ENCODE results near the gene LRCH1. TPM values are rescaled to one million over a fixed set of nuclear protein-coding genes. Genes with fewer than 3 reads are reported as not detected.

The LRCH1 gene
- total and polyA plus RNA-seq, 2 experiments from 2014 or later, result 3.9 to 9.2 TPM

DNA sequence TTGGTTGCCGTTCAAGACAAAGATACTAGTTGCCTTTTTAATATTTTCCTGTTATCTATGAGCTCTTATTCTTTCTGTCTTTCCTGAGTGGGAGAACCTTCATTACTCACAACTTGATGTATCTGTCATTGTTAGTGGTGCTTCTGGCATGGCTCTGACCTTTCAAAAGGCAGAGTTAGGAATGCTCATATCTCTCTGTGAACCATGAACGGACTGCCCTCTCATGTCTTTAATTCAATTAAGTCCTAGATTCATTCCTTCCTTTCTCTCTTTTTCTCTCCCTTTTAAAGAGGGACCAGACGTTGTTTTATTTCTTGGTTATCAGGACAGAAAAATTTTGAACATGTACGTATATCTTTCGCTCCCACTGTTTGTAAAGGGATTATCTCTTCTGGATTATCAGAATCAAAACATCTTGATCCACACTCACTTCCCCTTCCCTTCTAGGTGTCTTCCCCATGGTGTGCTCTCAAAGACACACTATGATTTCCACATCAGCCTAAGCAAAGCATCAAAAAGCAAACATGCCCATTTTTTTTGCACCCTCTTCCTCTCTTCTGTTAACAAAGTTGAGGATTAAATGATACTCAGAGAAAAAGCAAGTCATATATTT, 90.3 kb downstream of the LRCH1 start:
- TF ChIP-seq CREB1 (CRISPR knock-in tag; IDR thresholded peaks at IDR 0.05; ENCODE audit: low read depth), result no peak
- TF ChIP-seq NANOG (IDR thresholded peaks at IDR 0.05; ENCODE audit: borderline replicate concordance), result no peak
- no peak for TF ChIP-seq POLR2AphosphoS5 (IDR thresholded peaks at IDR 0.05; ENCODE audit: low read depth)
- TF ChIP-seq ZNF114 (CRISPR knock-in tag; IDR thresholded peaks at IDR 0.05), result no peak
- no peak for TF ChIP-seq JUNB (IDR thresholded peaks at IDR 0.05; ENCODE audit: unreplicated experiment)
- TF ChIP-seq, protein P1, sequence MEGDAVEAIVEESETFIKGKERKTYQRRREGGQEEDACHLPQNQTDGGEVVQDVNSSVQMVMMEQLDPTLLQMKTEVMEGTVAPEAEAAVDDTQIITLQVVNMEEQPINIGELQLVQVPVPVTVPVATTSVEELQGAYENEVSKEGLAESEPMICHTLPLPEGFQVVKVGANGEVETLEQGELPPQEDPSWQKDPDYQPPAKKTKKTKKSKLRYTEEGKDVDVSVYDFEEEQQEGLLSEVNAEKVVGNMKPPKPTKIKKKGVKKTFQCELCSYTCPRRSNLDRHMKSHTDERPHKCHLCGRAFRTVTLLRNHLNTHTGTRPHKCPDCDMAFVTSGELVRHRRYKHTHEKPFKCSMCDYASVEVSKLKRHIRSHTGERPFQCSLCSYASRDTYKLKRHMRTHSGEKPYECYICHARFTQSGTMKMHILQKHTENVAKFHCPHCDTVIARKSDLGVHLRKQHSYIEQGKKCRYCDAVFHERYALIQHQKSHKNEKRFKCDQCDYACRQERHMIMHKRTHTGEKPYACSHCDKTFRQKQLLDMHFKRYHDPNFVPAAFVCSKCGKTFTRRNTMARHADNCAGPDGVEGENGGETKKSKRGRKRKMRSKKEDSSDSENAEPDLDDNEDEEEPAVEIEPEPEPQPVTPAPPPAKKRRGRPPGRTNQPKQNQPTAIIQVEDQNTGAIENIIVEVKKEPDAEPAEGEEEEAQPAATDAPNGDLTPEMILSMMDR (conservative IDR thresholded peaks at IDR 0.05; ENCODE audit: low read depth in 2 of 2), result no peak
- TF ChIP-seq STAT1 (IDR thresholded peaks at IDR 0.05; ENCODE audit: unreplicated experiment), result no peak
- no peak for TF ChIP-seq ZNF331 (CRISPR knock-in tag; IDR thresholded peaks at IDR 0.05; ENCODE audit: low read depth)
- no peak for TF ChIP-seq EZH2phosphoT487 (IDR thresholded peaks at IDR 0.05; ENCODE audit: unreplicated experiment)
- TF ChIP-seq, protein P2, sequence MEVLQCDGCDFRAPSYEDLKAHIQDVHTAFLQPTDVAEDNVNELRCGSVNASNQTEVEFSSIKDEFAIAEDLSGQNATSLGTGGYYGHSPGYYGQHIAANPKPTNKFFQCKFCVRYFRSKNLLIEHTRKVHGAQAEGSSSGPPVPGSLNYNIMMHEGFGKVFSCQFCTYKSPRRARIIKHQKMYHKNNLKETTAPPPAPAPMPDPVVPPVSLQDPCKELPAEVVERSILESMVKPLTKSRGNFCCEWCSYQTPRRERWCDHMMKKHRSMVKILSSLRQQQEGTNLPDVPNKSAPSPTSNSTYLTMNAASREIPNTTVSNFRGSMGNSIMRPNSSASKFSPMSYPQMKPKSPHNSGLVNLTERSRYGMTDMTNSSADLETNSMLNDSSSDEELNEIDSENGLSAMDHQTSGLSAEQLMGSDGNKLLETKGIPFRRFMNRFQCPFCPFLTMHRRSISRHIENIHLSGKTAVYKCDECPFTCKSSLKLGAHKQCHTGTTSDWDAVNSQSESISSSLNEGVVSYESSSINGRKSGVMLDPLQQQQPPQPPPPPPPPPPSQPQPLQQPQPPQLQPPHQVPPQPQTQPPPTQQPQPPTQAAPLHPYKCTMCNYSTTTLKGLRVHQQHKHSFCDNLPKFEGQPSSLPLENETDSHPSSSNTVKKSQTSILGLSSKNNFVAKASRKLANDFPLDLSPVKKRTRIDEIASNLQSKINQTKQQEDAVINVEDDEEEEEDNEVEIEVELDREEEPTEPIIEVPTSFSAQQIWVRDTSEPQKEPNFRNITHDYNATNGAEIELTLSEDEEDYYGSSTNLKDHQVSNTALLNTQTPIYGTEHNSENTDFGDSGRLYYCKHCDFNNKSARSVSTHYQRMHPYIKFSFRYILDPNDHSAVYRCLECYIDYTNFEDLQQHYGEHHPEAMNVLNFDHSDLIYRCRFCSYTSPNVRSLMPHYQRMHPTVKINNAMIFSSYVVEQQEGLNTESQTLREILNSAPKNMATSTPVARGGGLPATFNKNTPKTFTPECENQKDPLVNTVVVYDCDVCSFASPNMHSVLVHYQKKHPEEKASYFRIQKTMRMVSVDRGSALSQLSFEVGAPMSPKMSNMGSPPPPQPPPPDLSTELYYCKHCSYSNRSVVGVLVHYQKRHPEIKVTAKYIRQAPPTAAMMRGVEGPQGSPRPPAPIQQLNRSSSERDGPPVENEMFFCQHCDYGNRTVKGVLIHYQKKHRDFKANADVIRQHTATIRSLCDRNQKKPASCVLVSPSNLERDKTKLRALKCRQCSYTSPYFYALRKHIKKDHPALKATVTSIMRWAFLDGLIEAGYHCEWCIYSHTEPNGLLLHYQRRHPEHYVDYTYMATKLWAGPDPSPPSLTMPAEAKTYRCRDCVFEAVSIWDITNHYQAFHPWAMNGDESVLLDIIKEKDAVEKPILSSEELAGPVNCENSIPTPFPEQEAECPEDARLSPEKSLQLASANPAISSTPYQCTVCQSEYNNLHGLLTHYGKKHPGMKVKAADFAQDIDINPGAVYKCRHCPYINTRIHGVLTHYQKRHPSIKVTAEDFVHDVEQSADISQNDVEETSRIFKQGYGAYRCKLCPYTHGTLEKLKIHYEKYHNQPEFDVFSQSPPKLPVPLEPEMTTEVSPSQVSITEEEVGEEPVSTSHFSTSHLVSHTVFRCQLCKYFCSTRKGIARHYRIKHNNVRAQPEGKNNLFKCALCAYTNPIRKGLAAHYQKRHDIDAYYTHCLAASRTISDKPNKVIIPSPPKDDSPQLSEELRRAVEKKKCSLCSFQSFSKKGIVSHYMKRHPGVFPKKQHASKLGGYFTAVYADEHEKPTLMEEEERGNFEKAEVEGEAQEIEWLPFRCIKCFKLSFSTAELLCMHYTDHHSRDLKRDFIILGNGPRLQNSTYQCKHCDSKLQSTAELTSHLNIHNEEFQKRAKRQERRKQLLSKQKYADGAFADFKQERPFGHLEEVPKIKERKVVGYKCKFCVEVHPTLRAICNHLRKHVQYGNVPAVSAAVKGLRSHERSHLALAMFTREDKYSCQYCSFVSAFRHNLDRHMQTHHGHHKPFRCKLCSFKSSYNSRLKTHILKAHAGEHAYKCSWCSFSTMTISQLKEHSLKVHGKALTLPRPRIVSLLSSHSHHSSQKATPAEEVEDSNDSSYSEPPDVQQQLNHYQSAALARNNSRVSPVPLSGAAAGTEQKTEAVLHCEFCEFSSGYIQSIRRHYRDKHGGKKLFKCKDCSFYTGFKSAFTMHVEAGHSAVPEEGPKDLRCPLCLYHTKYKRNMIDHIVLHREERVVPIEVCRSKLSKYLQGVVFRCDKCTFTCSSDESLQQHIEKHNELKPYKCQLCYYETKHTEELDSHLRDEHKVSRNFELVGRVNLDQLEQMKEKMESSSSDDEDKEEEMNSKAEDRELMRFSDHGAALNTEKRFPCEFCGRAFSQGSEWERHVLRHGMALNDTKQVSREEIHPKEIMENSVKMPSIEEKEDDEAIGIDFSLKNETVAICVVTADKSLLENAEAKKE (CRISPR knock-in tag; IDR thresholded peaks at IDR 0.05), result no peak
- no peak for TF ChIP-seq EZH2 (IDR thresholded peaks at IDR 0.05; ENCODE audit: low read depth, unreplicated experiment)
- TF ChIP-seq, protein P3, sequence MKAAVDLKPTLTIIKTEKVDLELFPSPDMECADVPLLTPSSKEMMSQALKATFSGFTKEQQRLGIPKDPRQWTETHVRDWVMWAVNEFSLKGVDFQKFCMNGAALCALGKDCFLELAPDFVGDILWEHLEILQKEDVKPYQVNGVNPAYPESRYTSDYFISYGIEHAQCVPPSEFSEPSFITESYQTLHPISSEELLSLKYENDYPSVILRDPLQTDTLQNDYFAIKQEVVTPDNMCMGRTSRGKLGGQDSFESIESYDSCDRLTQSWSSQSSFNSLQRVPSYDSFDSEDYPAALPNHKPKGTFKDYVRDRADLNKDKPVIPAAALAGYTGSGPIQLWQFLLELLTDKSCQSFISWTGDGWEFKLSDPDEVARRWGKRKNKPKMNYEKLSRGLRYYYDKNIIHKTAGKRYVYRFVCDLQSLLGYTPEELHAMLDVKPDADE (IDR thresholded peaks at IDR 0.05), result no peak
- TF ChIP-seq, protein P4, sequence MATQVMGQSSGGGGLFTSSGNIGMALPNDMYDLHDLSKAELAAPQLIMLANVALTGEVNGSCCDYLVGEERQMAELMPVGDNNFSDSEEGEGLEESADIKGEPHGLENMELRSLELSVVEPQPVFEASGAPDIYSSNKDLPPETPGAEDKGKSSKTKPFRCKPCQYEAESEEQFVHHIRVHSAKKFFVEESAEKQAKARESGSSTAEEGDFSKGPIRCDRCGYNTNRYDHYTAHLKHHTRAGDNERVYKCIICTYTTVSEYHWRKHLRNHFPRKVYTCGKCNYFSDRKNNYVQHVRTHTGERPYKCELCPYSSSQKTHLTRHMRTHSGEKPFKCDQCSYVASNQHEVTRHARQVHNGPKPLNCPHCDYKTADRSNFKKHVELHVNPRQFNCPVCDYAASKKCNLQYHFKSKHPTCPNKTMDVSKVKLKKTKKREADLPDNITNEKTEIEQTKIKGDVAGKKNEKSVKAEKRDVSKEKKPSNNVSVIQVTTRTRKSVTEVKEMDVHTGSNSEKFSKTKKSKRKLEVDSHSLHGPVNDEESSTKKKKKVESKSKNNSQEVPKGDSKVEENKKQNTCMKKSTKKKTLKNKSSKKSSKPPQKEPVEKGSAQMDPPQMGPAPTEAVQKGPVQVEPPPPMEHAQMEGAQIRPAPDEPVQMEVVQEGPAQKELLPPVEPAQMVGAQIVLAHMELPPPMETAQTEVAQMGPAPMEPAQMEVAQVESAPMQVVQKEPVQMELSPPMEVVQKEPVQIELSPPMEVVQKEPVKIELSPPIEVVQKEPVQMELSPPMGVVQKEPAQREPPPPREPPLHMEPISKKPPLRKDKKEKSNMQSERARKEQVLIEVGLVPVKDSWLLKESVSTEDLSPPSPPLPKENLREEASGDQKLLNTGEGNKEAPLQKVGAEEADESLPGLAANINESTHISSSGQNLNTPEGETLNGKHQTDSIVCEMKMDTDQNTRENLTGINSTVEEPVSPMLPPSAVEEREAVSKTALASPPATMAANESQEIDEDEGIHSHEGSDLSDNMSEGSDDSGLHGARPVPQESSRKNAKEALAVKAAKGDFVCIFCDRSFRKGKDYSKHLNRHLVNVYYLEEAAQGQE (IDR thresholded peaks at IDR 0.05; ENCODE audit: unreplicated experiment), result no peak
- H3K9me2 ChIP-seq (ENCODE audit: insufficient read depth), result no peaks in the 10 kb centered on the region; the same call in 1 of the 2 replicates
- no peaks in the 10 kb centered on the region for H3K36me3 ChIP-seq (ENCODE audit: insufficient read depth)
- Mint-ChIP-seq H3K9me3 (no peaks in the 10 kb centered on the region), H3K27ac (no peak overlapping the region), H3K4me3 (no peak overlapping the region), H3K4me1 (peaks cover 36% of the 10 kb centered on the region), H3K36me3 (ENCODE audit: low read depth) (no peaks in the 10 kb centered on the region), H3K27me3 (ENCODE audit: insufficient read depth, low read depth, poor library complexity) (no peaks in the 10 kb centered on the region)
- H3K27me3 ChIP-seq (ENCODE audit: insufficient read depth), result no peaks in the 10 kb centered on the region
- no peak for DNase-seq (ENCODE audit: low spot score)
- peaks cover 11% of the 10 kb centered on the region for H3K79me2 ChIP-seq (replicated peaks; ENCODE audit: insufficient read depth)
- H4K20me1 ChIP-seq (replicated peaks; ENCODE audit: insufficient read depth), result peaks cover 7% of the 10 kb centered on the region; the same call in 1 of the 2 replicates
- H3F3A ChIP-seq (replicated peaks; ENCODE audit: low read depth), result no peaks in the 10 kb centered on the region
- no peak overlapping the region for H3K27ac ChIP-seq (ENCODE audit: low read depth)
- no peak overlapping the region for H2AFZ ChIP-seq
- H3K4me1 ChIP-seq (ENCODE audit: insufficient read depth), result peaks cover 7% of the 10 kb centered on the region; the same call in 1 of the 2 replicates
- no peak overlapping the region for H3K4me2 ChIP-seq
- ATAC-seq, result no peak
- H3K4me3 ChIP-seq, result no peak overlapping the region
